Measurements from ENCODE around the gene CROCC2. TPM values are rescaled to one million over a fixed set of nuclear protein-coding genes. Genes with fewer than 3 reads are reported as not detected.

The CROCC2 gene
- polyA plus RNA-seq, 2 of the 4 experiments (the other 2 are of a cell fraction) = not detected

DNA sequence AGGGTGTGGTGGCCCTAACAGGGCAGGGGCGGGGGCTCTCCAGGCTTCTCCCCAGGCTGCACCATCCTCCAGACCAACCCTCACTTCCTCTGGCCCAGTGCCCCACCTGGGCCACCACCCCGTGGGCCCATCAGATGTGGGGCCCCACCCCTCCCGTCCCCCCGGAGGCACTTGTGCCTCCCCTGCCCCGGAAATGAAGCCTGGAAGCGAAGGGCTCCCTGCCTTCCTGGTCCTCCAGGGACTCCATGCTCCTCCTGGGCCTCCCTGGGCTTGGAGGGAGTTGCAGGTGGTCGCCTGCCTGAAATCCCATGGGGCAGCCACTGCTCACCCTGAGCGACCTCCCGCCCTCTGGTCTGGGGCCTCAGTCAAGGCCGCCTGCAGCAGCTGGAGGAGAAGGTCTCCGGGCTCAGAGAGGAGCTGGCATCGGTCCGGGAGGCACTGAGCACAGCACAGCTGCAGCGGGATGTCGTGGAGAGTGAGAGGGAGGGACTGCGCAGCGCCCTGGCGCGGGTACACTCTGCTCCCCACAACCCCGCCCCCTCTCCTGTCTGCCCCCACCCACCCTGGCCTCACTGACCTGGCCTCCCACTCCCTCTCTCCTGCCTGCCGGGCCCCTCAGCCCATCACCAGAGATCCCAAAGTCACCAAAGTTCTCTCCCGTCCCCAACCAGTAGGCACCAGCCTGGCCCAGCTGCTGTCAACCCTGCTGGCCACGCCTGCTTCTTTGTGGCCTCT lies 28.0 kb downstream of the CROCC2 start:
- 70% methylated on average over 16 of the region's 23 CpGs for WGBS (ENCODE audit: missing lambda C conversion rate)
- Histone ChIP-seq H3K4me2 (no peak overlapping the region), H3K27ac (no peak overlapping the region), H3K4me1 (no peaks in the 10 kb centered on the region), H3K4me3 (no peak overlapping the region), H3K9me3 (peaks cover 14% of the 10 kb centered on the region)
- no peak for DNase-seq (ENCODE audit: low read depth in 1 of 2, low spot score in 1 of 2)
- FAIRE-seq = no peak
- ChIA-PET CTCF (interaction anchor here (1.4 to 1.9 kb wide), 2 partner anchors 19 to 21 kb away, joined by 3 to 5 read pairs; no protein-coding TSS in a partner anchor), POLR2A (no interaction called here)
- peak in 1 of 2 experiments; percentile 23; a peak in 3 of 6 replicates for ATAC-seq
- no peak for TF ChIP-seq ATOH8 (CRISPR knock-in tag; IDR thresholded peaks at IDR 0.05; ENCODE audit: low read depth)
- TF ChIP-seq, protein P1, sequence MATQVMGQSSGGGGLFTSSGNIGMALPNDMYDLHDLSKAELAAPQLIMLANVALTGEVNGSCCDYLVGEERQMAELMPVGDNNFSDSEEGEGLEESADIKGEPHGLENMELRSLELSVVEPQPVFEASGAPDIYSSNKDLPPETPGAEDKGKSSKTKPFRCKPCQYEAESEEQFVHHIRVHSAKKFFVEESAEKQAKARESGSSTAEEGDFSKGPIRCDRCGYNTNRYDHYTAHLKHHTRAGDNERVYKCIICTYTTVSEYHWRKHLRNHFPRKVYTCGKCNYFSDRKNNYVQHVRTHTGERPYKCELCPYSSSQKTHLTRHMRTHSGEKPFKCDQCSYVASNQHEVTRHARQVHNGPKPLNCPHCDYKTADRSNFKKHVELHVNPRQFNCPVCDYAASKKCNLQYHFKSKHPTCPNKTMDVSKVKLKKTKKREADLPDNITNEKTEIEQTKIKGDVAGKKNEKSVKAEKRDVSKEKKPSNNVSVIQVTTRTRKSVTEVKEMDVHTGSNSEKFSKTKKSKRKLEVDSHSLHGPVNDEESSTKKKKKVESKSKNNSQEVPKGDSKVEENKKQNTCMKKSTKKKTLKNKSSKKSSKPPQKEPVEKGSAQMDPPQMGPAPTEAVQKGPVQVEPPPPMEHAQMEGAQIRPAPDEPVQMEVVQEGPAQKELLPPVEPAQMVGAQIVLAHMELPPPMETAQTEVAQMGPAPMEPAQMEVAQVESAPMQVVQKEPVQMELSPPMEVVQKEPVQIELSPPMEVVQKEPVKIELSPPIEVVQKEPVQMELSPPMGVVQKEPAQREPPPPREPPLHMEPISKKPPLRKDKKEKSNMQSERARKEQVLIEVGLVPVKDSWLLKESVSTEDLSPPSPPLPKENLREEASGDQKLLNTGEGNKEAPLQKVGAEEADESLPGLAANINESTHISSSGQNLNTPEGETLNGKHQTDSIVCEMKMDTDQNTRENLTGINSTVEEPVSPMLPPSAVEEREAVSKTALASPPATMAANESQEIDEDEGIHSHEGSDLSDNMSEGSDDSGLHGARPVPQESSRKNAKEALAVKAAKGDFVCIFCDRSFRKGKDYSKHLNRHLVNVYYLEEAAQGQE (IDR thresholded peaks at IDR 0.05) = no peak
- no peak for TF ChIP-seq ESRRA (IDR thresholded peaks at IDR 0.05; ENCODE audit: borderline replicate concordance, low read length)
- TF ChIP-seq TFCP2L1 (CRISPR knock-in tag; IDR thresholded peaks at IDR 0.05) = no peak
- no peak for TF ChIP-seq RAD21 (conservative IDR thresholded peaks at IDR 0.05 in 1 of 2, IDR thresholded peaks at IDR 0.05 in 1 of 2)
- no peak for TF ChIP-seq PBX3 (IDR thresholded peaks at IDR 0.05)
- TF ChIP-seq, protein P2, sequence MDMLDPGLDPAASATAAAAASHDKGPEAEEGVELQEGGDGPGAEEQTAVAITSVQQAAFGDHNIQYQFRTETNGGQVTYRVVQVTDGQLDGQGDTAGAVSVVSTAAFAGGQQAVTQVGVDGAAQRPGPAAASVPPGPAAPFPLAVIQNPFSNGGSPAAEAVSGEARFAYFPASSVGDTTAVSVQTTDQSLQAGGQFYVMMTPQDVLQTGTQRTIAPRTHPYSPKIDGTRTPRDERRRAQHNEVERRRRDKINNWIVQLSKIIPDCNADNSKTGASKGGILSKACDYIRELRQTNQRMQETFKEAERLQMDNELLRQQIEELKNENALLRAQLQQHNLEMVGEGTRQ (IDR thresholded peaks at IDR 0.05) = no peak
- no peak for TF ChIP-seq KDM1A (IDR thresholded peaks at IDR 0.05; ENCODE audit: low read depth)
- no peak for TF ChIP-seq TP53 (CRISPR knock-in tag; IDR thresholded peaks at IDR 0.05)
- TF ChIP-seq NFE2L2 (conservative IDR thresholded peaks at IDR 0.05; ENCODE audit: low read length) = no peak
- TF ChIP-seq ZFP36 (IDR thresholded peaks at IDR 0.05; ENCODE audit: borderline replicate concordance, partially characterized antibody) = no peak
- no peak for TF ChIP-seq SMC3 (IDR thresholded peaks at IDR 0.05)
- no peak for TF ChIP-seq HOXB5 (CRISPR knock-in tag; IDR thresholded peaks at IDR 0.05)
- no peak for TF ChIP-seq CEBPB (IDR thresholded peaks at IDR 0.05)
- no peak for TF ChIP-seq CHD2 (IDR thresholded peaks at IDR 0.05; ENCODE audit: low read length, partially characterized antibody)
- TF ChIP-seq, protein P3, sequence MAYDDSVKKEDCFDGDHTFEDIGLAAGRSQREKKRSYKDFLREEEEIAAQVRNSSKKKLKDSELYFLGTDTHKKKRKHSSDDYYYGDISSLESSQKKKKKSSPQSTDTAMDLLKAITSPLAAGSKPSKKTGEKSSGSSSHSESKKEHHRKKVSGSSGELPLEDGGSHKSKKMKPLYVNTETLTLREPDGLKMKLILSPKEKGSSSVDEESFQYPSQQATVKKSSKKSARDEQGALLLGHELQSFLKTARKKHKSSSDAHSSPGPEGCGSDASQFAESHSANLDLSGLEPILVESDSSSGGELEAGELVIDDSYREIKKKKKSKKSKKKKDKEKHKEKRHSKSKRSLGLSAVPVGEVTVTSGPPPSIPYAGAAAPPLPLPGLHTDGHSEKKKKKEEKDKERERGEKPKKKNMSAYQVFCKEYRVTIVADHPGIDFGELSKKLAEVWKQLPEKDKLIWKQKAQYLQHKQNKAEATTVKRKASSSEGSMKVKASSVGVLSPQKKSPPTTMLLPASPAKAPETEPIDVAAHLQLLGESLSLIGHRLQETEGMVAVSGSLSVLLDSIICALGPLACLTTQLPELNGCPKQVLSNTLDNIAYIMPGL (CRISPR knock-in tag; IDR thresholded peaks at IDR 0.05; ENCODE audit: borderline replicate concordance) = no peak

DNA sequence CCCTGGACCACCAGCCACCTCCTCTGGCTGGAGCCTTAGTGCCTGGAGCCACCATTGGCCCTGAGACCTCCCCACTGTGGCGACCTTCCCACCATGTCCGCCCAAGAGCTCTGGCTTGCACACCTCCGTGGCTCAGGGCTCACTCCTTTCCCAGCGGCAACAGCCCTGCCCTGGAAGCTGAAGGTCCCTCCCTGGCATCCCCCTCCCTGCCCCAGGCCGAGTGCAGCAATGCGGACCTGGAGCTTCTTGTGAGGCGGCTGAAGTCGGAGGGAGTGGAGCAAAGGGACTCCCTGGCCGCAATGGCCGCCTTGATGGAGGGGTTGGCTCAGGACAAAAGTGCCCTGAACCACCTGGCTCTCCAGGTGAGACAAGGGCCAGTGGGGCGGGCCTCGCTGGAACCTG lies 28.6 kb downstream of the CROCC2 start:
- WGBS (ENCODE audit: missing lambda C conversion rate) = 73% methylated on average over 12 of the region's 12 CpGs
- Histone ChIP-seq H3K4me3 (no peak overlapping the region), H3K4me1 (no peaks in the 10 kb centered on the region), H3K4me2 (no peak overlapping the region), H3K27ac (no peak overlapping the region), H3K9me3 (peaks cover 14% of the 10 kb centered on the region)
- ChIA-PET POLR2A (no interaction called here), CTCF (interaction anchor here (1.9 kb wide), 1 partner anchor 20 kb away, joined by 5 read pairs; no protein-coding TSS in a partner anchor)
- TF ChIP-seq RFX5 (IDR thresholded peaks at IDR 0.05) (no peak), EP300 (IDR thresholded peaks at IDR 0.05) (no peak)
- FAIRE-seq (no peak), ATAC-seq (no peak), DNase-seq (ENCODE audit: low read depth in 1 of 2, low spot score in 1 of 2) (no peak)
